ENCODE data around the gene TUBB2A. TPM values are rescaled to one million over a fixed set of nuclear protein-coding genes. Genes with fewer than 3 reads are reported as not detected.
A peak's percentile ranks its signal among the peaks of the same experiment; 100 is the strongest.

The TUBB2A gene
- total and polyA plus RNA-seq, 2 of the 13 experiments (the other 11 are each of a cell fraction or from before 2014, with no cell fraction given), result 35.3 to 106 TPM

DNA sequence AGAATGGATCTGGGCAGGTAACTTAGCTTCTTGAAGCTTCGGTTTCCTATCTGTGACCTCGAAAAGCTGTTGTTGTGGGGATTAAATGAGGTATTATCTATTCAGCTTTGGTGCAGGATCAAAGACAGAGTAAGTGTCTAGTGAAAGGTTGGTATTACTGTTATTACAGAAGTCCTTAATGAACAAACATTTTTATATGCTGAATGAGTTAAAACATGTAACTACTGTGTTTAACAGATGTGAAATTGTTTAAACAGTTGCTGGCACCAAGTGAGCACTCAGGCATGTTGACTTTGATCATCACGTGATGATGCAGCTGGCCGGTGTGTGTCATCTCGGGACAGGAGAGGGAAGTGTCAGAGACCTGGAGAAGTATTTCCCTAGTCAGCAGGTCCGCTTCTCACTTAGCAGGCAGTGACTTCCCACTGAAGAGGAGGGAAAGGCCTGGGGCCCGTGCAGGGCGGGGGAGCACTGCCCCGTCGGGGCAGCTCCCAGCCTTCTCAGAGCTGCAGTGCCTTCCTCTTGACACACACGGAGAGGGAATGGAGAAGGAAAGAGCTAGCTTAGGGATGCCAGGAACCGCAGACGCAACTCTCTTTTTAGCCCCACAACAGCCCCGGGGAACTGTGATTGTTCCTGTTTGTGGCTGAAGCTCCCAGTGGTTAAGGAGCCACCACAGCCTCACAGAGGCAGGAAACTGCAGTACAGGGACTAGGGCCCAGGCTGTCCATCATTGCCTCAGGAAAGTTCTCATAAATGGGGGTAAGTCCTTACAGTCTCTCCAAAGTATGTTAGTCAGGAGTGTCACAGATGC lies 18.0 kb downstream of the TUBB2A start (continued):
- peak; percentile 94 for TF ChIP-seq PAXIP1 (CRISPR knock-in tag; conservative IDR thresholded peaks at IDR 0.05)
- peak; percentile 73; the same call in 1 of the 2 replicates for TF ChIP-seq DMAP1 (CRISPR knock-in tag; IDR thresholded peaks at IDR 0.05)
- no peak for TF ChIP-seq ZNF337 (CRISPR knock-in tag; IDR thresholded peaks at IDR 0.05; ENCODE audit: borderline replicate concordance, low read depth)
- TF ChIP-seq, protein P1, sequence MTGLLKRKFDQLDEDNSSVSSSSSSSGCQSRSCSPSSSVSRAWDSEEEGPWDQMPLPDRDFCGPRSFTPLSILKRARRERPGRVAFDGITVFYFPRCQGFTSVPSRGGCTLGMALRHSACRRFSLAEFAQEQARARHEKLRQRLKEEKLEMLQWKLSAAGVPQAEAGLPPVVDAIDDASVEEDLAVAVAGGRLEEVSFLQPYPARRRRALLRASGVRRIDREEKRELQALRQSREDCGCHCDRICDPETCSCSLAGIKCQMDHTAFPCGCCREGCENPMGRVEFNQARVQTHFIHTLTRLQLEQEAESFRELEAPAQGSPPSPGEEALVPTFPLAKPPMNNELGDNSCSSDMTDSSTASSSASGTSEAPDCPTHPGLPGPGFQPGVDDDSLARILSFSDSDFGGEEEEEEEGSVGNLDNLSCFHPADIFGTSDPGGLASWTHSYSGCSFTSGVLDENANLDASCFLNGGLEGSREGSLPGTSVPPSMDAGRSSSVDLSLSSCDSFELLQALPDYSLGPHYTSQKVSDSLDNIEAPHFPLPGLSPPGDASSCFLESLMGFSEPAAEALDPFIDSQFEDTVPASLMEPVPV (CRISPR knock-in tag; IDR thresholded peaks at IDR 0.05), result peak; percentile 14; the same call in 1 of the 2 replicates
- TF ChIP-seq, protein P2, sequence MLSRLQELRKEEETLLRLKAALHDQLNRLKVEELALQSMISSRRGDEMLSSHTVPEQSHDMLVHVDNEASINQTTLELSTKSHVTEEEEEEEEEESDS (CRISPR knock-in tag; IDR thresholded peaks at IDR 0.05; ENCODE audit: borderline replicate concordance), result 0 out of 2 replicates have a peak, but pooled peaks have one; percentile 28
- TF ChIP-seq RARA (CRISPR knock-in tag; IDR thresholded peaks at IDR 0.05), result peak; percentile 86
- peak; percentile 80 for TF ChIP-seq KDM2A (CRISPR knock-in tag; IDR thresholded peaks at IDR 0.05; ENCODE audit: borderline replicate concordance, low read depth)
- 0 out of 2 replicates have a peak, but pooled peaks have one; percentile 52 for TF ChIP-seq JUND (CRISPR knock-in tag; IDR thresholded peaks at IDR 0.05)
- no peak for TF ChIP-seq ZNF841 (CRISPR knock-in tag; IDR thresholded peaks at IDR 0.05; ENCODE audit: borderline replicate concordance)
- peak; percentile 68; the same call in 1 of the 2 replicates for TF ChIP-seq RFXANK (CRISPR knock-in tag; IDR thresholded peaks at IDR 0.05)
- TF ChIP-seq GABPB1 (CRISPR knock-in tag; IDR thresholded peaks at IDR 0.05), result peak; percentile 55
- peak; percentile 73; the same call in 1 of the 2 replicates for TF ChIP-seq KLF9 (CRISPR knock-in tag; IDR thresholded peaks at IDR 0.05; ENCODE audit: low read depth)
- no peak for TF ChIP-seq ZNF326 (CRISPR knock-in tag; IDR thresholded peaks at IDR 0.05; ENCODE audit: borderline replicate concordance)
- peak; percentile 87; the same call in 1 of the 3 replicates for TF ChIP-seq MXI1 (IDR thresholded peaks at IDR 0.05; ENCODE audit: borderline replicate concordance, low read depth, low read length)
- TF ChIP-seq POLR2AphosphoS2 (IDR thresholded peaks at IDR 0.05; ENCODE audit: low read depth, low read length), result no peak
- peak; percentile 98 for TF ChIP-seq TBX2 (CRISPR knock-in tag; IDR thresholded peaks at IDR 0.05; ENCODE audit: borderline replicate concordance)
- TF ChIP-seq ZNF777 (CRISPR knock-in tag; IDR thresholded peaks at IDR 0.05), result peak; percentile 91
- peak; percentile 80; the same call in 1 of the 2 replicates for TF ChIP-seq ZKSCAN8 (CRISPR knock-in tag; IDR thresholded peaks at IDR 0.05; ENCODE audit: borderline replicate concordance)
- TF ChIP-seq ELF4 (CRISPR knock-in tag; IDR thresholded peaks at IDR 0.05; ENCODE audit: borderline replicate concordance), result 0 out of 2 replicates have a peak, but pooled peaks have one; percentile 44
- TF ChIP-seq TBL1XR1 (IDR thresholded peaks at IDR 0.05; ENCODE audit: borderline replicate concordance, low read length, partially characterized antibody), result peak; percentile 85
- TF ChIP-seq GABPA (IDR thresholded peaks at IDR 0.05; ENCODE audit: low read depth, low read length), result no peak
- peak; percentile 68 for TF ChIP-seq GABPA (CRISPR knock-in tag; IDR thresholded peaks at IDR 0.05; ENCODE audit: low read depth)
- peak; percentile 68; the same call in 1 of the 2 replicates for TF ChIP-seq ZBTB7B (CRISPR knock-in tag; IDR thresholded peaks at IDR 0.05)
- peak; percentile 95 for TF ChIP-seq RXRA (CRISPR knock-in tag; IDR thresholded peaks at IDR 0.05)
- TF ChIP-seq MAFK (conservative IDR thresholded peaks at IDR 0.05 in 1 of 2, IDR thresholded peaks at IDR 0.05 in 1 of 2; ENCODE audit: low read length in 2 of 2), result peak; percentile 93 to 98

All from HepG2 (cell line).